Adrenal gland (tissue), 12 donors: ENCODE data around the gene SHISAL1. TPM values are rescaled to one million over a fixed set of nuclear protein-coding genes. Genes with fewer than 3 reads are reported as not detected.

ENCODE experiments used
- DNase-seq, 7 donors: peaks; one replicate each; pipeline ENCODE4 v3.0.0-alpha.2; 2019 to 2020
- H3K27ac ChIP-seq, 5 donors: fragments of 200-600 bp; sonication (generic) in 4 of 5; 1 replicate in 3 of 5; 2 replicates in 2 of 5; pipeline versions ENCODE4 v1.5.1 to v1.8.0; 2016 to 2020; ENCODE audit warnings: mild to moderate bottlenecking in 1 of 5
- H3K27me3 ChIP-seq: fragments of 200-600 bp; 2 replicates; pipeline ENCODE4 v1.8.0; 2021
- H3K36me3 ChIP-seq, 2 donors: fragments of 200-600 bp; replicated peaks in 1 of 2; 1 replicate in 1 of 2; 2 replicates in 1 of 2; pipeline versions ENCODE4 v1.5.1 to v1.8.0; 2018 to 2022
- H3K4me1 ChIP-seq, 2 donors: fragments of 200-600 bp; replicated peaks in 1 of 2; 1 replicate in 1 of 2; 2 replicates in 1 of 2; pipeline versions ENCODE4 v1.5.1 to v1.8.0; 2018 to 2021
- H3K4me3 ChIP-seq, 4 donors: fragments of 200-600 bp; sonication (generic) in 3 of 4; one replicate each; pipeline ENCODE4 v1.5.1; 2016 to 2018
- H3K9me3 ChIP-seq, 3 donors: fragments of 200-600 bp; sonication (generic) in 1 of 3; replicated peaks in 1 of 3; 1 replicate in 2 of 3; 2 replicates in 1 of 3; pipeline versions ENCODE4 v1.5.1 to v1.8.0; 2016 to 2021
- POLR2A ChIP-seq, 2 donors: fragments of 450-650 bp; IDR thresholded peaks; one replicate each; pipeline ENCODE4 v1.6.1; 2017; ENCODE audit warnings: antibody characterized with exemption in 2 of 2, mild to moderate bottlenecking in 2 of 2, moderate library complexity in 1 of 2
- WGBS, 4 donors: extraction: QIAGEN DNeasy Blood & Tissue Kit in 2 of 4; methylation state at CpG; one replicate each; pipeline versions ENCODE4 v1.1.5 to v1.1.7; 2013 to 2017; 5-methylcytosine and 5-hydroxymethylcytosine counted together
- intact Hi-C, 2 donors: fragments of 100-400 bp; cut with DNase I; formaldehyde crosslinking; loops; one replicate each; pipeline versions ENCODE4 v1.14.1 to v1.15.0; 2022 to 2023
- polyA plus RNA-seq, 3 donors: library from polyadenylated mRNA; stranded (reverse); fragments of 200-250 nt in 2 of 3; fragments of 350-450 nt in 1 of 3; fragmentation: Illumina TruSeq in 1 of 3; extraction: RNeasy Lipid Tissue Mini Kit (QIAGEN cat#74804) in 1 of 3; gene quantifications; one replicate each; pipeline ENCODE4 v1.2.3, GENCODE V29; 2013 to 2014
- total RNA-seq, 9 donors: library from RNA; depleted of rRNA in 4 of 9; stranded (reverse); fragments of >200 nt in 4 of 9; fragments of 120-200 nt in 1 of 9; fragmentation: NEBNext Ultra II Directional in 1 of 9; extraction: Animal tissue kit (Norgen Biotek cat#: 25700) in 1 of 9; gene quantifications; one replicate each; pipeline versions ENCODE4 v1.1.0 to v1.2.4, GENCODE V29; 2013 to 2023
- TF ChIP-seq, protein P1 (sequence below), 6 experiments: fragments of 450-650 bp in 4 of 6; fragments of 200-600 bp in 2 of 6; sonication (generic) in 1 of 6; IDR thresholded peaks; 1 replicate in 5 of 6; 2 replicates in 1 of 6; pipeline versions ENCODE4 v1.5.1 to v1.8.0; 2016 to 2021; ENCODE audit warnings: antibody characterized with exemption in 6 of 6, mild to moderate bottlenecking in 2 of 6, moderate library complexity in 1 of 6
- donor health status: healthy with polysubstance abuse.
- donor health status: Bipolar disorder and iron deficiency.
- donor health status: DM: yes; HTN: yes; CAD: no.
- donor health status: DM: no; HTN: no; CAD: no.
- donor health status: DM: no; HTN: no; CAD: no.
- donor health status: DM: yes; HTN: yes; CAD: no.

The SHISAL1 gene
- total and polyA plus RNA-seq, 12 donors = 0.33 to 2.4 (median 1.0) TPM

DNA sequence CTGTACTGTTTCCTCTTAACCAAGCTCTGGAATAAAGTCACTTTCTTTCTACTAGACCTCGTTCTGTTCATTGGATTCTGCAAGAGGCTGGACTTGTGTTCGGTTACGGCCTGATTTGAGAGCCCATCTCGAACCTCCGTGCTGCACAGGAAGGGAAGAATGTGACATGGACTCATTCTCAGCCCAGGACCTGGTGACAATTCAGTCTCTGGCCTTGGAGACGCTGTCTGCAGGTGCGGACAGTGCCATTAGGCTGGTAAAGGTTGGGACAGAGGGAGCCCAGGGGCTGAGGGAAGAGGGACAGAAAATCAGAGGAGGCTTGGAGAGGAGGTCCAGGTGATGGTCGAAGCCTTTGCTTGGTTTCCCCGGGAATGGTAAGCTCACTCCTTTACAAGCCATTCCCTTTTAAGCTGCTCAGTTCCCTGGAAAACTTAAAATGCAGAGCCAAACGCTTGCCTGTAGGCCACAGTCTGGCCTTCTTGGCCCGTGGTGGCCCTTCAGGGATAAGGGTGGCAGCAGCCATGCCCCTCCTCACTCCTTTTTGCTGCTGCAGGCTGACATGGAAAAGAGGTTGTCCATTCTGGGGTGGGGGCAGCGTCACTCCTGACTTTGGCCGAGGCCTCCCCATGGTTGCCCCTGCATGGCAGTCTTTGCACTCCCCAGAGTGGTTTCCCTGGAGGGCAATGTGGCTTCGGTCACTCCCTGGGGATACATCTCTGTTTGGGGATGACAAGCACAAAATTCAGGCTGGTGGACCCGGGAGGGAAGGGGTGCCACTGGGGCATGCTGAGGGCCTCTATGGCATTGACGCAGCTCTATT is 52.3 kb downstream of the SHISAL1 start:
- intact Hi-C loops = no loop called here
- TF ChIP-seq, protein P1, sequence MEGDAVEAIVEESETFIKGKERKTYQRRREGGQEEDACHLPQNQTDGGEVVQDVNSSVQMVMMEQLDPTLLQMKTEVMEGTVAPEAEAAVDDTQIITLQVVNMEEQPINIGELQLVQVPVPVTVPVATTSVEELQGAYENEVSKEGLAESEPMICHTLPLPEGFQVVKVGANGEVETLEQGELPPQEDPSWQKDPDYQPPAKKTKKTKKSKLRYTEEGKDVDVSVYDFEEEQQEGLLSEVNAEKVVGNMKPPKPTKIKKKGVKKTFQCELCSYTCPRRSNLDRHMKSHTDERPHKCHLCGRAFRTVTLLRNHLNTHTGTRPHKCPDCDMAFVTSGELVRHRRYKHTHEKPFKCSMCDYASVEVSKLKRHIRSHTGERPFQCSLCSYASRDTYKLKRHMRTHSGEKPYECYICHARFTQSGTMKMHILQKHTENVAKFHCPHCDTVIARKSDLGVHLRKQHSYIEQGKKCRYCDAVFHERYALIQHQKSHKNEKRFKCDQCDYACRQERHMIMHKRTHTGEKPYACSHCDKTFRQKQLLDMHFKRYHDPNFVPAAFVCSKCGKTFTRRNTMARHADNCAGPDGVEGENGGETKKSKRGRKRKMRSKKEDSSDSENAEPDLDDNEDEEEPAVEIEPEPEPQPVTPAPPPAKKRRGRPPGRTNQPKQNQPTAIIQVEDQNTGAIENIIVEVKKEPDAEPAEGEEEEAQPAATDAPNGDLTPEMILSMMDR (IDR thresholded peaks at IDR 0.05) = no peak
- TF ChIP-seq POLR2A (IDR thresholded peaks at IDR 0.05) = no peak
- H3K4me1 ChIP-seq = no peaks in the 10 kb centered on the region
- no peaks in the 10 kb centered on the region for H3K9me3 ChIP-seq
- DNase-seq = peak in 4 of 7 donors; percentile 4 to 39 (median 8)
- no peaks in the 10 kb centered on the region for H3K36me3 ChIP-seq
- no peaks in the 10 kb centered on the region for H3K27me3 ChIP-seq
- H3K4me3 ChIP-seq = no peak overlapping the region
- WGBS, 4 donors = 79 to 87% (median 84%) methylated on average over 14 to 16 of the region's 16 CpGs
- no peak overlapping the region for H3K27ac ChIP-seq

DNA sequence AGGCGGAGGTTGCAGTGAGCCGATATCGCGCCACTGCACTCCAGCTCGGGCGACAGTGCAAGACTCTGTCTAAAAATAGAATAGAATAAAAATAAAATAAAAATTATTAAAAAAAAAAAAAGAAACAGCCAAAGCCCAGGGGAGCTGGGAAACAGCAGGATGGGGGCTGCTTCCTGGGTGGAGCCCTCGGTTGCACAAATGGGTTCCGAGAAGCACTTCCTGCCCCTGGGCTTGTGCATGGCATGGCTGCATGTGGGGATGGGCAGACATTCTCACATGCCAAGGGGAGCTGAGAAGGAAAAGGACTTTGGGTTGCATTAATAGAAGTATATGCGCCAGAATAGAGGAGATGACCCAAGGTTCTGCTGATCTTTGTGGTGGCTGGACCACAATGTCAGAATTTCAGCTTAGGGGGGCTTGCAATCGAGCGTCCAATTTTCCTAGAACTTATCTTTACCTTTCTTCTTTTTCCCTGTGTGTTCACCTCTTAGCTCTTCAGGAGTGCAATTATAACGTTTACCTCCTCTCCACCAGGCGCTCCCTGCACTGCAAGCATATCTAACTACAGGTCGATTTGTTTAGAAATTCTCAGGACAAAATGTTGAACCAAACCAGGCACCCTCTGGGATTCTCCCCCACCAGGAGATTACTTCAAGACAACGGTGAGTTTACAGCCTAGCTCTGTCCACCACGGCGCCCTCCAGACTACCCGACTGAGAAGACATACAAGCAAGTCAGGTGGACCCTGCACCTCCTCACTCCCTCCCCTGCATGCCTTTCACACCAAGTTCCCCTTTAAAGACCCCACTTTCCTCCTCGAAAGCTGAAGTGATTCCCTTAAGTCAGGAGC is 53.2 kb downstream of the SHISAL1 start:
- WGBS, 4 donors = 78 to 84% (median 82%) methylated on average over 19 of the region's 19 CpGs
- Histone ChIP-seq H3K27me3 (no peaks in the 10 kb centered on the region), H3K9me3 (no peaks in the 10 kb centered on the region), H3K4me3 (no peak overlapping the region), H3K4me1 (no peaks in the 10 kb centered on the region), H3K36me3 (no peaks in the 10 kb centered on the region), H3K27ac (no peak overlapping the region)
- intact Hi-C loops = no loop called here
- peak in 4 of 7 donors; percentile 3 to 34 (median 4) for DNase-seq
- TF ChIP-seq, protein P1 (IDR thresholded peaks at IDR 0.05) = no peak
- no peak for TF ChIP-seq POLR2A (IDR thresholded peaks at IDR 0.05)

DNA sequence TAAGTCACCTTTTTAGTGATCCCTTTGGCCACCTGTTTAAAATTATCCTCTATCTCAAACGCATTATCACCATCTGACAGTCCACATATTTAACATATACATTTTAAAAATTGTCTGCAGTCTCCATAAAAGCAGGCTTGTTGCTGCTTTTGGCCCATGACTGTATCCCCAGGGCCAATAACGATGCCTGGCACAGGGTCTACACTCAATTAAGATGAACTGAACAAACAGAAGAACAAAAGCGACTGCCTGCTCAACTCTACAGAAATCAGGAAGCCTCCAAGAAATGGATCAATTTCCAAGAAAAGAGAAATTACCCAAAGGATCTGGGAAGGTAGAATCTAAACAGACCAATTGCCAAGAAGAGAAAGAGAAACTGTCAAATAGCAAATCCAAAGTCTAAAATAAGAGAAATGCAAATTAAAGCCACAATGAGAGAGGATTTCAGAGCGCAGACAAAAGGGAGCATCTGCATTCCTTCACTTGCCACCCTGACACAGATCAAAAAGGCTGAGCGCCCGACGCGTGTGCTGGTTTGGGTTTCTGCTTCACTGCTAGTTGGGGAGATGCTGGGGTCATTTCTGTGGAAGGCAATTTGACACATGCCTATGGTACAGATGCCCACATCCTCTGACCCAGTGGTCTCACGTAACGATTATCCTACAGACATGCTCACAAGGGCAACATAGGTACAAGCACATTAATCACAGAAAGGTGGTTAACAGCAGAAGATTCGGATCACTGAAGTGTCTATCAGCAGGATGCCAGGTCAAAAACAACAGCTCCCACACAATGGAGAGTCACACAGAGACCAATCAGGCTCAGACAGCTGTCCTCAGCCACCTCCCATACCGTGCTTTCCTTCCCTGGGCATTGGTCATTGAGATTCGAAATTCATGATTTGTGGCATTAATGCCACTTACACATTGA is 55.9 kb downstream of the SHISAL1 start:
- intact Hi-C loops = no loop called here
- WGBS, 4 donors = 56 to 69% (median 66%) methylated on average over 13 of the region's 13 CpGs
- no peaks in the 10 kb centered on the region for H3K36me3 ChIP-seq
- peak in 1 of 7 donors; percentile 10 for DNase-seq
- no peaks in the 10 kb centered on the region for H3K4me1 ChIP-seq
- no peak overlapping the region for H3K4me3 ChIP-seq
- TF ChIP-seq POLR2A (IDR thresholded peaks at IDR 0.05) = no peak
- TF ChIP-seq, protein P1 (IDR thresholded peaks at IDR 0.05) = no peak
- H3K27me3 ChIP-seq = no peaks in the 10 kb centered on the region
- no peak overlapping the region for H3K27ac ChIP-seq
- no peaks in the 10 kb centered on the region for H3K9me3 ChIP-seq
